Right lobe of liver (tissue), 6 donors: ENCODE results near the gene SCCPDH. TPM values are rescaled to one million over a fixed set of nuclear protein-coding genes. Genes with fewer than 3 reads are reported as not detected.
"Not testable (repeated sequence)": the region's sequence is repeated elsewhere in the genome, so short reads cannot be mapped to it uniquely, and the experiment has no call there.

Experiments used
- ATAC-seq, 4 donors: fragments of 200-7000 bp; cut with Tn5 transposase; one replicate each; pipeline ENCODE4 v1.9.1; 2020; ENCODE audit warnings: mild to moderate bottlenecking in 4 of 4, moderate library complexity in 4 of 4
- DNase-seq, 3 donors: peaks; one replicate each; pipeline ENCODE4 v3.0.0-alpha.2; 2020
- H3K27ac ChIP-seq, 3 donors: fragments of 200-600 bp; one replicate each; pipeline ENCODE4 v1.8.0; 2022
- H3K27me3 ChIP-seq, 2 donors: fragments of 200-600 bp; one replicate each; pipeline ENCODE4 v1.8.0; 2022
- H3K36me3 ChIP-seq, 4 donors: fragments of 200-600 bp; sonication (generic) in 1 of 4; one replicate each; pipeline versions ENCODE4 v1.5.1 to v1.8.0; 2017 to 2022; ENCODE audit warnings: control low read depth in 1 of 4
- H3K4me1 ChIP-seq, 4 donors: fragments of 200-600 bp; sonication (generic) in 1 of 4; one replicate each; pipeline versions ENCODE4 v1.5.1 to v1.8.0; 2017 to 2022; ENCODE audit warnings: control low read depth in 1 of 4
- H3K4me3 ChIP-seq, 3 donors: fragments of 200-600 bp; one replicate each; pipeline ENCODE4 v1.8.0; 2022
- H3K9me3 ChIP-seq, 4 donors: fragments of 200-600 bp; sonication (generic) in 1 of 4; one replicate each; pipeline versions ENCODE4 v1.5.1 to v1.8.0; 2017 to 2022; ENCODE audit warnings: control low read depth in 1 of 4
- CTCF ChIP-seq, 4 donors: fragments of 200-600 bp in 3 of 4; fragments of 450-650 bp in 1 of 4; IDR thresholded peaks; one replicate each; pipeline versions ENCODE4 v1.5.1 to v1.8.0; 2016 to 2022; ENCODE audit warnings: antibody characterized with exemption in 4 of 4, mild to moderate bottlenecking in 2 of 4
- POLR2A ChIP-seq: fragments of 450-650 bp; IDR thresholded peaks from one replicate; pipeline ENCODE4 v1.6.1; 2017; ENCODE audit warnings: antibody characterized with exemption, mild to moderate bottlenecking
- WGBS: methylation state at CpG from one replicate; pipeline ENCODE4 v1.1.6; 2018; ENCODE audit warnings: low coverage, low lambda C conversion rate; ENCODE audit not compliant: insufficient coverage; ENCODE audit errors: missing lambda C conversion rate; 5-methylcytosine and 5-hydroxymethylcytosine counted together
- intact Hi-C, 2 donors: fragments of 100-400 bp; cut with DNase I; formaldehyde crosslinking; loops; one replicate each; pipeline versions ENCODE4 v1.11.2 to v1.14.1; 2022
- total RNA-seq, 6 experiments: library from RNA; depleted of rRNA in 2 of 6; stranded (reverse); fragments of >200 nt in 2 of 6; fragmentation: NEBNext Ultra II Directional in 3 of 6; extraction: Animal tissue kit (Norgen Biotek cat#: 25700) in 3 of 6; gene quantifications; one replicate each; pipeline versions ENCODE4 v1.1.0 to v1.2.4, GENCODE V29; 2016 to 2023
- donor health status: DM: no; HTN: yes; CAD: no.
- donor health status: DM: no; HTN: no; CAD: no.
- donor health status: DM: no; HTN: no; CAD: no.
- donor health status: DM: no; HTN: yes; CAD: no.
- donor health status: DM: no; HTN: yes; CAD: no.

SCCPDH gene
- total RNA-seq, 6 experiments from 2014 or later: 80.3 to 125 (median 85.3) TPM

- Histone ChIP-seq H3K4me1 (peaks cover 0 to 7% (median 0%) of the 10 kb centered on the region in 4 donors), H3K9me3 (no peaks in the 10 kb centered on the region), H3K4me3 (no peak overlapping the region), H3K27ac (no peak overlapping the region), H3K36me3 (no peaks in the 10 kb centered on the region), H3K27me3 (no peaks in the 10 kb centered on the region)
- ATAC-seq: peak in 1 of 4 donors; percentile 45
- 64% methylated on average over 10 of the region's 10 CpGs for WGBS
- DNase-seq: no peak
- no peak for TF ChIP-seq POLR2A
- TF ChIP-seq CTCF (IDR thresholded peaks at IDR 0.05): no peak
- intact Hi-C loops: no loop called here
Measured at GRCh38 chr1:246805135-246805716, 81.0 kb downstream of the SCCPDH start.

GRCh38 chr1:246809473-246809872 lies 85.3 kb downstream of the SCCPDH start:
- no peaks in the 10 kb centered on the region for H3K27me3 ChIP-seq
- TF ChIP-seq POLR2A (no peak), CTCF (IDR thresholded peaks at IDR 0.05) (no peak)
- no peaks in the 10 kb centered on the region for H3K36me3 ChIP-seq
- no peak overlapping the region for H3K27ac ChIP-seq
- no peak for ATAC-seq
- 100% methylated on average over 1 of the region's 6 CpGs for WGBS
- intact Hi-C loops: no loop called here
- no peak for DNase-seq
- H3K9me3 ChIP-seq: no peaks in the 10 kb centered on the region
- H3K4me3 ChIP-seq: no peak overlapping the region
- no peaks in the 10 kb centered on the region for H3K4me1 ChIP-seq

GRCh38 chr1:246811985-246812384 lies 87.8 kb downstream of the SCCPDH start:
- 71% methylated on average over 3 of the region's 3 CpGs for WGBS
- no peaks in the 10 kb centered on the region for H3K9me3 ChIP-seq
- no peaks in the 10 kb centered on the region for H3K27me3 ChIP-seq
- intact Hi-C loops: no loop called here
- DNase-seq (no peak), ATAC-seq (no peak)
- no peaks in the 10 kb centered on the region for H3K36me3 ChIP-seq
- no peak overlapping the region for H3K4me3 ChIP-seq
- H3K27ac ChIP-seq: no peak overlapping the region
- TF ChIP-seq CTCF (IDR thresholded peaks at IDR 0.05) (no peak), POLR2A (no peak)
- H3K4me1 ChIP-seq: no peaks in the 10 kb centered on the region

GRCh38 chr1:246813325-246813724 lies 89.1 kb downstream of the SCCPDH start:
- ATAC-seq, H3K4me3 ChIP-seq, H3K36me3 ChIP-seq, H3K27me3 ChIP-seq, H3K9me3 ChIP-seq, H3K27ac ChIP-seq, DNase-seq, H3K4me1 ChIP-seq, intact Hi-C loops: not testable (repeated sequence)
- WGBS: 86% methylated on average over 2 of the region's 4 CpGs

GRCh38 chr1:246814890-246815289 lies 90.7 kb downstream of the SCCPDH start:
- no peaks in the 10 kb centered on the region for H3K4me1 ChIP-seq
- H3K36me3 ChIP-seq: no peaks in the 10 kb centered on the region
- no peak for ATAC-seq
- 64% methylated on average over 10 of the region's 13 CpGs for WGBS
- no peaks in the 10 kb centered on the region for H3K9me3 ChIP-seq
- no peak for DNase-seq
- intact Hi-C loops: no loop called here
- no peak for TF ChIP-seq POLR2A
- TF ChIP-seq CTCF (IDR thresholded peaks at IDR 0.05): no peak
- H3K27ac ChIP-seq: no peak overlapping the region
- H3K4me3 ChIP-seq: no peak overlapping the region
- no peaks in the 10 kb centered on the region for H3K27me3 ChIP-seq
